Liver (tissue), 3 donors: ENCODE measurements around the gene CSF2.

Experiments
- EGR1 ChIP-seq, 2 donors: IDR thresholded peaks; 2 replicates each; pipeline ENCODE4 v1.6.1; 2016 to 2018; ENCODE audit warnings: antibody characterized with exemption in 2 of 2, low read depth in 2 of 2
- RAD21 ChIP-seq, 2 donors: IDR thresholded peaks; 2 replicates each; pipeline ENCODE4 v1.6.1; 2016; ENCODE audit warnings: antibody characterized with exemption in 2 of 2, mild to moderate bottlenecking in 2 of 2
- RXRA ChIP-seq, 2 donors: IDR thresholded peaks; 2 replicates each; pipeline ENCODE4 v1.6.1; 2017 to 2018; ENCODE audit warnings: antibody characterized with exemption in 2 of 2, mild to moderate bottlenecking in 1 of 2
- SP1 ChIP-seq: IDR thresholded peaks from 2 replicates; pipeline ENCODE4 v1.6.1; 2018; ENCODE audit warnings: antibody characterized with exemption, mild to moderate bottlenecking
- TF ChIP-seq, protein P1 (sequence below): fragments of 150-350 bp; IDR thresholded peaks from 2 replicates; pipeline ENCODE4 v1.5.1; 2017; ENCODE audit warnings: improper control_type of control experiment, low read depth, low read length; ENCODE audit not compliant: missing input control
- TF ChIP-seq, protein P2 (sequence below): IDR thresholded peaks from 2 replicates; pipeline ENCODE4 v1.6.1; 2016; ENCODE audit warnings: antibody characterized with exemption
- donor health status: healthy.
- donor health status: healthy.

DNA sequence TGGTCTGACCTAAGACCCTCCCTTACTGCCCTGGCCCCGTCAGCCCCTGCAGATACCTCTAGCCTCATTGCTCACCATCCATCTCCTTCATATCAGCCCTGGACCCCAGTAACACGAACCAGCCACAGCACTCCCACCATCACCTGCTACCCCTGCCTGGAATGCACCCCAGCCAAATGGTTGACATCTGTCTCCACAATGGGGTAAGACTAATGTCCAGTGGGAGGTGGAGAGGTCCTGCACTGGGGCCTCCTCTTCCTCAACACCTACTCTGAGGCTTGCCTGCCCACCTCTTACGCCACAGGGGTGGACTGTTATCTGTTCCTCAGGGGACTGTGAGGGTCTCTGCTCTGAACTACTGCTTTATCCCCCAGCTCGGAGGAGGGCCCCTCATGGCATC, 12.1 kb downstream of the CSF2 start:
- TF ChIP-seq SP1 (no peak), RAD21 (IDR thresholded peaks at IDR 0.05) (no peak), RXRA (IDR thresholded peaks at IDR 0.05) (no peak), EGR1 (IDR thresholded peaks at IDR 0.05; ENCODE audit: low read depth in 2 of 2) (no peak)
- TF ChIP-seq, protein P1, sequence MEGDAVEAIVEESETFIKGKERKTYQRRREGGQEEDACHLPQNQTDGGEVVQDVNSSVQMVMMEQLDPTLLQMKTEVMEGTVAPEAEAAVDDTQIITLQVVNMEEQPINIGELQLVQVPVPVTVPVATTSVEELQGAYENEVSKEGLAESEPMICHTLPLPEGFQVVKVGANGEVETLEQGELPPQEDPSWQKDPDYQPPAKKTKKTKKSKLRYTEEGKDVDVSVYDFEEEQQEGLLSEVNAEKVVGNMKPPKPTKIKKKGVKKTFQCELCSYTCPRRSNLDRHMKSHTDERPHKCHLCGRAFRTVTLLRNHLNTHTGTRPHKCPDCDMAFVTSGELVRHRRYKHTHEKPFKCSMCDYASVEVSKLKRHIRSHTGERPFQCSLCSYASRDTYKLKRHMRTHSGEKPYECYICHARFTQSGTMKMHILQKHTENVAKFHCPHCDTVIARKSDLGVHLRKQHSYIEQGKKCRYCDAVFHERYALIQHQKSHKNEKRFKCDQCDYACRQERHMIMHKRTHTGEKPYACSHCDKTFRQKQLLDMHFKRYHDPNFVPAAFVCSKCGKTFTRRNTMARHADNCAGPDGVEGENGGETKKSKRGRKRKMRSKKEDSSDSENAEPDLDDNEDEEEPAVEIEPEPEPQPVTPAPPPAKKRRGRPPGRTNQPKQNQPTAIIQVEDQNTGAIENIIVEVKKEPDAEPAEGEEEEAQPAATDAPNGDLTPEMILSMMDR, result no peak
- TF ChIP-seq, protein P2, sequence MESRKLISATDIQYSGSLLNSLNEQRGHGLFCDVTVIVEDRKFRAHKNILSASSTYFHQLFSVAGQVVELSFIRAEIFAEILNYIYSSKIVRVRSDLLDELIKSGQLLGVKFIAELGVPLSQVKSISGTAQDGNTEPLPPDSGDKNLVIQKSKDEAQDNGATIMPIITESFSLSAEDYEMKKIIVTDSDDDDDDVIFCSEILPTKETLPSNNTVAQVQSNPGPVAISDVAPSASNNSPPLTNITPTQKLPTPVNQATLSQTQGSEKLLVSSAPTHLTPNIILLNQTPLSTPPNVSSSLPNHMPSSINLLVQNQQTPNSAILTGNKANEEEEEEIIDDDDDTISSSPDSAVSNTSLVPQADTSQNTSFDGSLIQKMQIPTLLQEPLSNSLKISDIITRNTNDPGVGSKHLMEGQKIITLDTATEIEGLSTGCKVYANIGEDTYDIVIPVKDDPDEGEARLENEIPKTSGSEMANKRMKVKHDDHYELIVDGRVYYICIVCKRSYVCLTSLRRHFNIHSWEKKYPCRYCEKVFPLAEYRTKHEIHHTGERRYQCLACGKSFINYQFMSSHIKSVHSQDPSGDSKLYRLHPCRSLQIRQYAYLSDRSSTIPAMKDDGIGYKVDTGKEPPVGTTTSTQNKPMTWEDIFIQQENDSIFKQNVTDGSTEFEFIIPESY, result no peak
